ENCODE measurements around the gene TTPAL. TPM values are rescaled to one million over a fixed set of nuclear protein-coding genes. Genes with fewer than 3 reads are reported as not detected.
A peak's percentile ranks its signal among the peaks of the same experiment; 100 is the strongest.

Gene TTPAL
- total RNA-seq, 1 donor: 18.0 TPM

DNA sequence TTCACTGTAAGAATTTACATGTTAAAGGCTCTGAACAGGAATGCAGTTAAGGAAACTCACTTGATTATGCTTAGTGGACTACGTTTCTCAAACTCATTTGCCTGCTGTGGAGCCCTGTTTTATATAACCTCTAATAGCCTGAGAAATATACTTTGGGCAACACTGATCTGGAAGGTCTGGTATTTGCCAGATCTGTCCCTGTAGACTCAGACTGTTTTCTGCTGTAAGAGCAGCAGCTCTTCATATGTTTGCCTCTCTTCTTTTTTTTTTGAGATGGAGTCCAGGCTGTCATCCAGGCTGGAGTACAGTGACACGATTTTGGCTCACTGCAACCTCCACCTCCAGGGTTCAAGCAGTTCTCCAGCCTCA, 10.1 kb downstream of the TTPAL start:
- DNase-seq (ENCODE audit: low read depth): no peak
- TF ChIP-seq, protein P1, sequence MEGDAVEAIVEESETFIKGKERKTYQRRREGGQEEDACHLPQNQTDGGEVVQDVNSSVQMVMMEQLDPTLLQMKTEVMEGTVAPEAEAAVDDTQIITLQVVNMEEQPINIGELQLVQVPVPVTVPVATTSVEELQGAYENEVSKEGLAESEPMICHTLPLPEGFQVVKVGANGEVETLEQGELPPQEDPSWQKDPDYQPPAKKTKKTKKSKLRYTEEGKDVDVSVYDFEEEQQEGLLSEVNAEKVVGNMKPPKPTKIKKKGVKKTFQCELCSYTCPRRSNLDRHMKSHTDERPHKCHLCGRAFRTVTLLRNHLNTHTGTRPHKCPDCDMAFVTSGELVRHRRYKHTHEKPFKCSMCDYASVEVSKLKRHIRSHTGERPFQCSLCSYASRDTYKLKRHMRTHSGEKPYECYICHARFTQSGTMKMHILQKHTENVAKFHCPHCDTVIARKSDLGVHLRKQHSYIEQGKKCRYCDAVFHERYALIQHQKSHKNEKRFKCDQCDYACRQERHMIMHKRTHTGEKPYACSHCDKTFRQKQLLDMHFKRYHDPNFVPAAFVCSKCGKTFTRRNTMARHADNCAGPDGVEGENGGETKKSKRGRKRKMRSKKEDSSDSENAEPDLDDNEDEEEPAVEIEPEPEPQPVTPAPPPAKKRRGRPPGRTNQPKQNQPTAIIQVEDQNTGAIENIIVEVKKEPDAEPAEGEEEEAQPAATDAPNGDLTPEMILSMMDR (IDR thresholded peaks at IDR 0.05; ENCODE audit: insufficient read depth, low read length): no peak
- H3K4me3 ChIP-seq (ENCODE audit: low read depth, low read length): no peak overlapping the region

DNA sequence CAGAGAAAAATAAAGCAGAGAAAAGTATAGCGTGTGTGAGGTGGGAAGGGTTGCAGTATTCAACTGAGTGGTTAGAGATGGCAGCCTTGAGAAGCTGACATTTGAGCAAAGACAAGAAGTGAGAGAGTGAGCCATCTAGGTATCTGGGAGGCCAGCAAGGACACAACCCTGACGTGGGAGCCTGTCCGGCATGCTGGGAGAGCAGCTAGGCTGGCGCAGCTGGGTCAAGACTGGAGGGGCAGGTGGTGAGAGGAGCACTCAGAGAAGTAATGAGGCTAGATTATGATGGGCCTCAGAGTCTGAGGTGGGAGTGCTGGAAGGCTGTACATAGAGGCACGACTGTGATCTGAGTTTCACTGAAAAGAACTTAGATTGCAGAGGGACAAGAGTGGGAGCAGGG, 12.9 kb downstream of the TTPAL start:
- no peak for DNase-seq (ENCODE audit: low read depth)
- H3K4me3 ChIP-seq (ENCODE audit: low read depth, low read length): no peak overlapping the region
- TF ChIP-seq, protein P1 (IDR thresholded peaks at IDR 0.05; ENCODE audit: insufficient read depth, low read length): no peak

DNA sequence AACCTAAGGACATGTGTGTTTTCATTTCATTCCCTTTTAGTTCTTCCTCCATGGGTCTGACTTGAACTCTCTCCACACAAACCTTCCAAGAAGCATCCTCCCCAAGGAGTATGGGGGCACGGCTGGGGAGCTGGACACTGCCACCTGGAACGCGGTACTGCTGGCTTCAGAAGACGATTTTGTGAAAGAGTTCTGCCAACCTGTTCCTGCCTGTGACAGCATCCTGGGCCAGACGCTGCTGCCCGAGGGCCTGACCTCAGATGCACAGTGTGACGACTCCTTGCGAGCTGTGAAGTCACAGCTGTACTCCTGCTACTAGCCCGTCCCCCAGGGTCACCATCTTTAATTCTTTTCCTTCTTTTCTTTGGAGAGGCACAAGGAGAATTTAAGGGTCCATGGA, 13.5 kb downstream of the TTPAL start:
- TF ChIP-seq, protein P1 (IDR thresholded peaks at IDR 0.05; ENCODE audit: insufficient read depth, low read length): no peak
- no peak for DNase-seq (ENCODE audit: low read depth)
- no peak overlapping the region for H3K4me3 ChIP-seq (ENCODE audit: low read depth, low read length)

DNA sequence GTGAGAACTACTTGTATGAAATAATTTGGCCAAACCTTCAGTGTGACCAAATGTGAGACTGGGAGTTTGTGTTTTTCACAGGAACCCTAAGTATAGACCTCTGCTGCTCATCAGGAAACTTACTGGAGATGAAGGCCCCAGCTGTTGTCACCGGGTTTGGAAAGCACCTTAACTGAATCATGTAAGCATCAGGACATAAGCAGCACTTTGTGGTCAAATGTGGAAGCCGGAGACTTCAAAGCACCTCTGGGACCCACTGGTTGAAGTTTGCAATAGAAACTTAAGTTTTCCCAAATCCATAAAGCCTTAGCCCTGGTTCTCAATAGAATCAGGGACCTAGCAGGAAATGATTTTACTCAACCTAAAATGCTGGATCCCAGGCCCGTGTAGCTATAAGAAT, 14.3 kb downstream of the TTPAL start:
- DNase-seq (ENCODE audit: low read depth): no peak
- TF ChIP-seq, protein P1 (IDR thresholded peaks at IDR 0.05; ENCODE audit: insufficient read depth, low read length): no peak
- H3K4me3 ChIP-seq (ENCODE audit: low read depth, low read length): no peak overlapping the region

DNA sequence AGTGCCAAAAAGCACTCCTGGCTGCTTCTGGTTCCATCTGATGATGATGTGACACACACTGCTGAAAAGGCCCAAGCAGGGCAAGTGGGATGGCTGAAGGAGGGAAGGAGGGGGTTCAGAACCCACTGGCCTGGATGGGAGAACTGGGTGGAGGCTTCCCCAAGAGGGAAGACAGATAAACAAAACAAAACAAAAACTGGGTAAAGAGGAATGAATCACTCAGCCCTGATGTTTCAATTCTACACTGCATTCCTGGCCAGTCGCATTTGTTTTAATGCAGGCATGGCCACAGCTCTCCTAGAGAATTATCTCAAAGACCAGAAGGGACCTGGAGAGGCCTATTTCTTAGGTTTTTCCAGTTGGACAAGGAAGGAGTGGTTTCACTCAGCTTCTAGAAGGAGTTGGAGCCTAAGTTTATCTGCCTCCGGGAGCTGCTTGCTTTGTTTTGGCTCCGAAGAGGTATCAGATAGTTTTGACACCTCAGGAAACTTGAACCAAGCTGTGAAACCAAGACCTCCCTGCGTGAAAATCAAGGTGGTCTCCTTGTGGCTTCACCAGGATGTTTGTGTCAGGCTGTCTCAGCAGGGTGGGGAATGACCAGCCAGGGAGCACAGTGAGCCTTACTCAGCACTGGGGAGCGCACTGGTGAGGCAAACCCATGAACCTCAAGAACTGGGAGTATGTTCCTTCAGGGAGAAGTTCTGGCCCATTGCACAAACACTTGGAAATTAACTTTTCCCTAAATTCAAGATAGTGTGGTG, 16.1 kb downstream of the TTPAL start:
- DNase-seq (ENCODE audit: low read depth): peak; percentile 78
- H3K4me3 ChIP-seq (ENCODE audit: low read depth, low read length): no peak overlapping the region
- TF ChIP-seq, protein P1 (IDR thresholded peaks at IDR 0.05; ENCODE audit: insufficient read depth, low read length): no peak

DNA sequence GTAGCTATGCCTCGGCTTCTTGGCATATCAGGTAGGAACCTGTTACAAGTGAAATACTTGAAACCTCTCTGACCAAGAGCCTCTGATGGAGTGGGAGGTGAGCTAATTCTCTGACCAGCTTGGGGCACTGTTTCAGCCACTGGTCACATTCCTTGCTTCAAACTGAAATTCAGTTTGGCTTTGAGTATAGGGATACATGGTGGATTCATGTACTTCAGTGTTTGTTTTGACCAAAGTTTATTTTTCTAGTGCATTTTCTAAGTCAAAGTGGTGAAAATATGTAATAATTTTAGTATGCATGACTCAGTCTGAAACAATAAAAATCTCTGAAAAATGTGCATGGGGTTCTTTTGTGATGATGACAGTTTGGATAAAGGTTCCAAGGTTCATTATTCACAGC, 18.6 kb downstream of the TTPAL start:
- TF ChIP-seq, protein P1 (IDR thresholded peaks at IDR 0.05; ENCODE audit: insufficient read depth, low read length): no peak
- H3K4me3 ChIP-seq (ENCODE audit: low read depth, low read length): no peak overlapping the region
- DNase-seq (ENCODE audit: low read depth): peak; percentile 74

DNA sequence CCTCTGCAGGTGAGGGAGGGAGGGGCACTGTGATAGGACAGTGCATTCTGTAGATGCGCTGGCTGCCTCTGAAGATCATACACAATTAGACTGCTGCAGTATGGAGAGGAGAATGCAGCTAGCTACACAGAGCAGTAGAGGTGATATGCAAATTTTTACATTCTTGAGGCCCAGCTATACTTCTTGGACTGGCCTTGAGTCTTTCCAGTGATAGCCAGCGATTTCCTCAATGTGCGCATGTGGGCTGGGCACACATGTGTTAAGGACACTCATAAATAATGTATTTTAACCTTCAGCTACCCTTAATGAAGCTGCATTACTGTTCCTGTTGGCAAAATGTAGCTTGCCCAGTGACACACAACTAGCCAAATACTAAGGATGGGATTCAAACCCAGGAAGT, 19.0 kb downstream of the TTPAL start:
- no peak overlapping the region for H3K4me3 ChIP-seq (ENCODE audit: low read depth, low read length)
- peak; percentile 38 for DNase-seq (ENCODE audit: low read depth)
- TF ChIP-seq, protein P1 (IDR thresholded peaks at IDR 0.05; ENCODE audit: insufficient read depth, low read length): no peak

Measured in fibroblast of the aortic adventitia (primary cell).